ENCODE results near the gene HDAC4. TPM values are rescaled to one million over a fixed set of nuclear protein-coding genes. Genes with fewer than 3 reads are reported as not detected.

The HDAC4 gene
- total and polyA plus RNA-seq, 2 donors (not counting 1 experiment from before 2014, with no cell fraction given) = 13.5 to 46.0 TPM

DNA sequence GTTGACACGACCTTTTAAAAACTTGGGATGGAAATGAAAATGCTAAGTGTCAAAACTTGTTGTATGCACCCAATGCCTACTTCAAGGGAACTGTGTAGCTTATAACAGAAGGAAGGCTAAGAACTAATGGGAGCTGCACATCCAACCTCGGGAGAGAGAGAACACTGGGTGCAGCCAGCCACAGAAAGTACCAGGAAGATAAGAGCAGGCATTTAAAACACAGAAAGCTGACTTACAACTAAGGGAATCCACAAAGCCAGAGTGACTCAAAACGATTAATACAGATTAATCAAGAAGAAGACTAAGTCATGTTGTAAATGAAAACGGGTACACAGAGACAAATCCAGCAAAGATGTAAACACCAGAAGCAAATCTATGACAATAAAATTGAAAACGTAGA lies 113.4 kb downstream of the HDAC4 start:
- WGBS (ENCODE audit: insufficient coverage) = 86% methylated on average over 1 of the region's 5 CpGs
- no peak overlapping the region for H3K4me3 Mint-ChIP-seq
- Histone ChIP-seq H3K27me3 (replicated peaks in 1 of 4; ENCODE audit: control extremely low read depth in 1 of 4, control insufficient read depth in 3 of 4, insufficient read depth in 4 of 4, low read length in 3 of 4) (peaks cover 0 to 22% (median 0%) of the 10 kb centered on the region in 4 experiments), H3K27ac (ENCODE audit: low read length in 2 of 2) (no peak overlapping the region), H3K4me1 (ENCODE audit: control insufficient read depth in 2 of 2, insufficient read depth in 2 of 2, low read length in 2 of 2) (peaks cover 33 to 40% of the 10 kb centered on the region in 2 donors), H3K9me3 (ENCODE audit: control extremely low read depth in 1 of 3, control insufficient read depth in 2 of 3, insufficient read depth in 1 of 3, low read length in 2 of 3) (peaks cover 0 to 5% (median 0%) of the 10 kb centered on the region in 3 donors), H3K9ac (ENCODE audit: low read length) (no peak overlapping the region), H3K4me2 (replicated peaks; ENCODE audit: low read depth, low read length, poor library complexity, severe bottlenecking) (no peak overlapping the region), H3K79me2 (ENCODE audit: control insufficient read depth, insufficient read depth, low read length) (peaks cover 37% of the 10 kb centered on the region), H4K20me1 (ENCODE audit: control insufficient read depth, insufficient read depth, low read length, poor library complexity, severe bottlenecking) (peaks cover 59% of the 10 kb centered on the region), H3K4me3 (ENCODE audit: control extremely low read depth in 1 of 5, extremely low read depth in 1 of 5, insufficient read depth in 1 of 5, low read depth in 2 of 5, low read length in 4 of 5) (no peak overlapping the region), H2AFZ (ENCODE audit: insufficient read depth, low read depth, low read length, poor library complexity, severe bottlenecking) (no peak overlapping the region), H3K36me3 (replicated peaks in 1 of 2; ENCODE audit: control extremely low read depth in 1 of 2, control insufficient read depth in 1 of 2, extremely low read depth in 1 of 2, insufficient read depth in 2 of 2, low read length in 1 of 2) (no peaks in the 10 kb centered on the region)
- ATAC-seq (ENCODE audit: low read depth) = no peak
- POLR2A ChIA-PET = no interaction called here
- peaks cover 20% of the 10 kb centered on the region for H3K27me3 Mint-ChIP-seq
- no peak overlapping the region for H3K27ac Mint-ChIP-seq
- TF ChIP-seq, protein P1, sequence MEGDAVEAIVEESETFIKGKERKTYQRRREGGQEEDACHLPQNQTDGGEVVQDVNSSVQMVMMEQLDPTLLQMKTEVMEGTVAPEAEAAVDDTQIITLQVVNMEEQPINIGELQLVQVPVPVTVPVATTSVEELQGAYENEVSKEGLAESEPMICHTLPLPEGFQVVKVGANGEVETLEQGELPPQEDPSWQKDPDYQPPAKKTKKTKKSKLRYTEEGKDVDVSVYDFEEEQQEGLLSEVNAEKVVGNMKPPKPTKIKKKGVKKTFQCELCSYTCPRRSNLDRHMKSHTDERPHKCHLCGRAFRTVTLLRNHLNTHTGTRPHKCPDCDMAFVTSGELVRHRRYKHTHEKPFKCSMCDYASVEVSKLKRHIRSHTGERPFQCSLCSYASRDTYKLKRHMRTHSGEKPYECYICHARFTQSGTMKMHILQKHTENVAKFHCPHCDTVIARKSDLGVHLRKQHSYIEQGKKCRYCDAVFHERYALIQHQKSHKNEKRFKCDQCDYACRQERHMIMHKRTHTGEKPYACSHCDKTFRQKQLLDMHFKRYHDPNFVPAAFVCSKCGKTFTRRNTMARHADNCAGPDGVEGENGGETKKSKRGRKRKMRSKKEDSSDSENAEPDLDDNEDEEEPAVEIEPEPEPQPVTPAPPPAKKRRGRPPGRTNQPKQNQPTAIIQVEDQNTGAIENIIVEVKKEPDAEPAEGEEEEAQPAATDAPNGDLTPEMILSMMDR (IDR thresholded peaks at IDR 0.05) = no peak
- no peak for TF ChIP-seq EZH2 (IDR thresholded peaks at IDR 0.05; ENCODE audit: borderline replicate concordance, insufficient read depth, low read depth, low read length, poor library complexity, severe bottlenecking)
- intact Hi-C loops (cut with micrococcal nuclease) = no loop called here
- H3K9me3 Mint-ChIP-seq (ENCODE audit: insufficient read depth) = no peaks in the 10 kb centered on the region
- DNase-seq = no peak
- CTCF ChIA-PET = no interaction called here
- peaks cover 50% of the 10 kb centered on the region for H3K4me1 Mint-ChIP-seq

DNA sequence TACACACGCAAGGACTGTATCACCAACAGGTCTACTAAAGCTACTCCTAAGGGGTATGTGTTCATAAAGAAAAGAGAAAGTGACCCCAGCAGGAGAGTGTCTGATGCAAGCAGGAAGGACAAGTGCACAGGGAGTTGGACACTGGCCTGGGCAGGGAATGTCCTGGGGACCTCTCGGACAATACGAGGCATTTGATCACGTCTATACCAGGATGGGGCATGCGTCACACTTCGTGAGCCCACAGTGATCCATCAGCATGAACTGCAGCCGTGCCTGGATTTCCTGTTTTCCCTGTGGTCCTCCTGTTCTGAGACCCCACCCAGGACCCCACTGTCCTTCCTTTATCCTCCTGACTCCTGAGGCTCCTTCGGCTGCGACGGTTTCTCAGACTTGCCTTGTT lies 113.9 kb downstream of the HDAC4 start:
- no peak overlapping the region for H3K4me3 Mint-ChIP-seq
- TF ChIP-seq, protein P1 (IDR thresholded peaks at IDR 0.05) = no peak
- no peak for TF ChIP-seq EZH2 (IDR thresholded peaks at IDR 0.05; ENCODE audit: borderline replicate concordance, insufficient read depth, low read depth, low read length, poor library complexity, severe bottlenecking)
- DNase-seq (no peak), ATAC-seq (ENCODE audit: low read depth) (no peak)
- ChIA-PET CTCF (no interaction called here), POLR2A (interaction anchor here (0.6 kb wide), 1 partner anchor 9 kb away, joined by 3 read pairs; no protein-coding TSS in a partner anchor)
- Histone ChIP-seq H3K27me3 (replicated peaks in 1 of 4; ENCODE audit: control extremely low read depth in 1 of 4, control insufficient read depth in 3 of 4, insufficient read depth in 4 of 4, low read length in 3 of 4) (peaks cover 0 to 21% (median 0%) of the 10 kb centered on the region in 4 experiments), H3K27ac (ENCODE audit: low read length in 2 of 2) (no peak overlapping the region), H3K4me3 (ENCODE audit: control extremely low read depth in 1 of 5, extremely low read depth in 1 of 5, insufficient read depth in 1 of 5, low read depth in 2 of 5, low read length in 4 of 5) (no peak overlapping the region), H3K4me2 (replicated peaks; ENCODE audit: low read depth, low read length, poor library complexity, severe bottlenecking) (no peak overlapping the region), H2AFZ (ENCODE audit: insufficient read depth, low read depth, low read length, poor library complexity, severe bottlenecking) (no peak overlapping the region), H3K36me3 (replicated peaks in 1 of 2; ENCODE audit: control extremely low read depth in 1 of 2, control insufficient read depth in 1 of 2, extremely low read depth in 1 of 2, insufficient read depth in 2 of 2, low read length in 1 of 2) (no peaks in the 10 kb centered on the region), H3K9ac (ENCODE audit: low read length) (no peak overlapping the region), H3K9me3 (ENCODE audit: control extremely low read depth in 1 of 3, control insufficient read depth in 2 of 3, insufficient read depth in 1 of 3, low read length in 2 of 3) (peaks cover 0 to 5% (median 0%) of the 10 kb centered on the region in 3 donors), H3K79me2 (ENCODE audit: control insufficient read depth, insufficient read depth, low read length) (peaks cover 37% of the 10 kb centered on the region), H3K4me1 (ENCODE audit: control insufficient read depth in 2 of 2, insufficient read depth in 2 of 2, low read length in 2 of 2) (peaks cover 28 to 34% of the 10 kb centered on the region in 2 donors), H4K20me1 (ENCODE audit: control insufficient read depth, insufficient read depth, low read length, poor library complexity, severe bottlenecking) (peaks cover 58% of the 10 kb centered on the region)
- peaks cover 45% of the 10 kb centered on the region for H3K4me1 Mint-ChIP-seq
- WGBS (ENCODE audit: insufficient coverage) = 97% methylated on average over 6 of the region's 10 CpGs
- peaks cover 19% of the 10 kb centered on the region for H3K27me3 Mint-ChIP-seq
- intact Hi-C loops (cut with micrococcal nuclease) = no loop called here
- H3K27ac Mint-ChIP-seq = no peak overlapping the region
- no peaks in the 10 kb centered on the region for H3K9me3 Mint-ChIP-seq (ENCODE audit: insufficient read depth)
